Measurements from ENCODE around the gene RAPGEF5. TPM values are rescaled to one million over a fixed set of nuclear protein-coding genes. Genes with fewer than 3 reads are reported as not detected.

RAPGEF5 gene
- polyA plus RNA-seq, 1 of the 3 experiments (the other 2 are of a cell fraction) = 1.2 TPM

DNA sequence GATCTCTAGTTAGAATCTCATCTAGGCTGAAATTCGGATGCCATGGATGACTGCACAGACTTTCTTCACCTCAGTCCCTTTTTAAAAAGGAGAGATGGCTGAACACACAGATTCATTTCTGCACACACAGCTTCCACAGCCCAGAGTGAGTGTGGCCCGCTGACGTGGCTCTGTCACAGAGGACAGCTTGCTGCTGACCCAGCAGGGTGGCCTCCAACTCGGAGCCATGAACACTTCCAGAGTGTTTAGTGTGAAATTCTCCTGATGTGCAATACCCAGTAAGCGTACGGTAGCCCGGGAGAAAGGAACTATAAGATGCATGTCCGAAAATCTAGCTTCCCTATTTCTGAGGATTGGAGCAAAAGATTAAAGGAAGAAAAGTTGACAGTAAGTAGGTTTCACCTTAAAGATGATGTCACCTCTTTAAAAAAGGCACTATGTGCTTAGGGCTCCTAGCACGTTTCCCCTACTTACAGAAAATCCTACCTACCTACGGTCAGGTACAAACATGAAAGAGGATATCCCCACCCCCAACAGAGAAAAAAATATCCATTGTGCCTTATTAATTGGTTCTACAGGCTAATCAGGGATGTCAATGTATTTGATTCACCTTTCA is 162.2 kb downstream of the RAPGEF5 start:
- Histone ChIP-seq H3K36me3 (replicated peaks in 1 of 2; ENCODE audit: control insufficient read depth in 1 of 2, insufficient read depth in 2 of 2, low read length in 1 of 2) (peaks cover 0 to 4% of the 10 kb centered on the region in 2 experiments), H3K4me2 (no peak overlapping the region), H3K9ac (no peak overlapping the region), H2AFZ (ENCODE audit: low read depth) (no peak overlapping the region), H3K27me3 (ENCODE audit: insufficient read depth) (no peaks in the 10 kb centered on the region), H3K4me1 (ENCODE audit: control insufficient read depth in 1 of 2, insufficient read depth in 2 of 2, low read depth in 1 of 2, low read length in 1 of 2) (peaks cover 0 to 4% of the 10 kb centered on the region in 2 experiments; a peak in 1 of 4 replicates), H3K9me3 (no peaks in the 10 kb centered on the region), H3K79me2 (ENCODE audit: insufficient read depth) (no peaks in the 10 kb centered on the region), H3F3A (replicated peaks; ENCODE audit: insufficient read depth) (no peaks in the 10 kb centered on the region), H4K20me1 (ENCODE audit: insufficient read depth) (no peaks in the 10 kb centered on the region), H3K27ac (ENCODE audit: low read depth in 2 of 2, low read length in 1 of 2) (no peak overlapping the region), H3K4me3 (ENCODE audit: low read depth in 2 of 2, low read length in 1 of 2) (no peak overlapping the region), H3K9me2 (no peaks in the 10 kb centered on the region)
- CTCF ChIA-PET = interaction anchor here (0.8 to 3.0 kb wide), 2 partner anchors 12 to 85 kb away, joined by 3 to 10 read pairs; no protein-coding TSS in a partner anchor
- TF ChIP-seq GABPA (IDR thresholded peaks at IDR 0.05; ENCODE audit: low read depth) (no peak), MEF2A (IDR thresholded peaks at IDR 0.05; ENCODE audit: borderline replicate concordance, low read depth) (no peak), FOSL2 (IDR thresholded peaks at IDR 0.05; ENCODE audit: borderline replicate concordance, low read depth) (no peak), RCOR1 (IDR thresholded peaks at IDR 0.05; ENCODE audit: low read length) (no peak), USF1 (IDR thresholded peaks at IDR 0.05; ENCODE audit: borderline replicate concordance, low read depth) (no peak), TAF1 (IDR thresholded peaks at IDR 0.05; ENCODE audit: borderline replicate concordance, low read depth, low read length) (no peak), TCF12 (IDR thresholded peaks at IDR 0.05) (no peak), IRF3 (IDR thresholded peaks at IDR 0.05; ENCODE audit: low read depth, low read length) (no peak), FOXM1 (IDR thresholded peaks at IDR 0.05; ENCODE audit: low read depth) (no peak), FOXJ3 (CRISPR knock-in tag; IDR thresholded peaks at IDR 0.05) (no peak), MXI1 (IDR thresholded peaks at IDR 0.05; ENCODE audit: low read depth, low read length) (no peak), NRF1 (IDR thresholded peaks at IDR 0.05; ENCODE audit: low read depth, low read length) (no peak), EP300 (IDR thresholded peaks at IDR 0.05; ENCODE audit: borderline replicate concordance in 1 of 2, low read depth in 1 of 2, low read length in 1 of 2) (no peak), PBX3 (IDR thresholded peaks at IDR 0.05) (no peak), GATA2 (CRISPR knock-in tag; IDR thresholded peaks at IDR 0.05) (no peak), SIN3A (IDR thresholded peaks at IDR 0.05; ENCODE audit: borderline replicate concordance, low read depth, low read length) (no peak)
- TF ChIP-seq, protein P1, sequence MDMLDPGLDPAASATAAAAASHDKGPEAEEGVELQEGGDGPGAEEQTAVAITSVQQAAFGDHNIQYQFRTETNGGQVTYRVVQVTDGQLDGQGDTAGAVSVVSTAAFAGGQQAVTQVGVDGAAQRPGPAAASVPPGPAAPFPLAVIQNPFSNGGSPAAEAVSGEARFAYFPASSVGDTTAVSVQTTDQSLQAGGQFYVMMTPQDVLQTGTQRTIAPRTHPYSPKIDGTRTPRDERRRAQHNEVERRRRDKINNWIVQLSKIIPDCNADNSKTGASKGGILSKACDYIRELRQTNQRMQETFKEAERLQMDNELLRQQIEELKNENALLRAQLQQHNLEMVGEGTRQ (IDR thresholded peaks at IDR 0.05; ENCODE audit: borderline replicate concordance, low read depth, low read length) = no peak
- TF ChIP-seq, protein P2, sequence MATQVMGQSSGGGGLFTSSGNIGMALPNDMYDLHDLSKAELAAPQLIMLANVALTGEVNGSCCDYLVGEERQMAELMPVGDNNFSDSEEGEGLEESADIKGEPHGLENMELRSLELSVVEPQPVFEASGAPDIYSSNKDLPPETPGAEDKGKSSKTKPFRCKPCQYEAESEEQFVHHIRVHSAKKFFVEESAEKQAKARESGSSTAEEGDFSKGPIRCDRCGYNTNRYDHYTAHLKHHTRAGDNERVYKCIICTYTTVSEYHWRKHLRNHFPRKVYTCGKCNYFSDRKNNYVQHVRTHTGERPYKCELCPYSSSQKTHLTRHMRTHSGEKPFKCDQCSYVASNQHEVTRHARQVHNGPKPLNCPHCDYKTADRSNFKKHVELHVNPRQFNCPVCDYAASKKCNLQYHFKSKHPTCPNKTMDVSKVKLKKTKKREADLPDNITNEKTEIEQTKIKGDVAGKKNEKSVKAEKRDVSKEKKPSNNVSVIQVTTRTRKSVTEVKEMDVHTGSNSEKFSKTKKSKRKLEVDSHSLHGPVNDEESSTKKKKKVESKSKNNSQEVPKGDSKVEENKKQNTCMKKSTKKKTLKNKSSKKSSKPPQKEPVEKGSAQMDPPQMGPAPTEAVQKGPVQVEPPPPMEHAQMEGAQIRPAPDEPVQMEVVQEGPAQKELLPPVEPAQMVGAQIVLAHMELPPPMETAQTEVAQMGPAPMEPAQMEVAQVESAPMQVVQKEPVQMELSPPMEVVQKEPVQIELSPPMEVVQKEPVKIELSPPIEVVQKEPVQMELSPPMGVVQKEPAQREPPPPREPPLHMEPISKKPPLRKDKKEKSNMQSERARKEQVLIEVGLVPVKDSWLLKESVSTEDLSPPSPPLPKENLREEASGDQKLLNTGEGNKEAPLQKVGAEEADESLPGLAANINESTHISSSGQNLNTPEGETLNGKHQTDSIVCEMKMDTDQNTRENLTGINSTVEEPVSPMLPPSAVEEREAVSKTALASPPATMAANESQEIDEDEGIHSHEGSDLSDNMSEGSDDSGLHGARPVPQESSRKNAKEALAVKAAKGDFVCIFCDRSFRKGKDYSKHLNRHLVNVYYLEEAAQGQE (IDR thresholded peaks at IDR 0.05; ENCODE audit: low read depth, low read length) = no peak
- TF ChIP-seq, protein P3, sequence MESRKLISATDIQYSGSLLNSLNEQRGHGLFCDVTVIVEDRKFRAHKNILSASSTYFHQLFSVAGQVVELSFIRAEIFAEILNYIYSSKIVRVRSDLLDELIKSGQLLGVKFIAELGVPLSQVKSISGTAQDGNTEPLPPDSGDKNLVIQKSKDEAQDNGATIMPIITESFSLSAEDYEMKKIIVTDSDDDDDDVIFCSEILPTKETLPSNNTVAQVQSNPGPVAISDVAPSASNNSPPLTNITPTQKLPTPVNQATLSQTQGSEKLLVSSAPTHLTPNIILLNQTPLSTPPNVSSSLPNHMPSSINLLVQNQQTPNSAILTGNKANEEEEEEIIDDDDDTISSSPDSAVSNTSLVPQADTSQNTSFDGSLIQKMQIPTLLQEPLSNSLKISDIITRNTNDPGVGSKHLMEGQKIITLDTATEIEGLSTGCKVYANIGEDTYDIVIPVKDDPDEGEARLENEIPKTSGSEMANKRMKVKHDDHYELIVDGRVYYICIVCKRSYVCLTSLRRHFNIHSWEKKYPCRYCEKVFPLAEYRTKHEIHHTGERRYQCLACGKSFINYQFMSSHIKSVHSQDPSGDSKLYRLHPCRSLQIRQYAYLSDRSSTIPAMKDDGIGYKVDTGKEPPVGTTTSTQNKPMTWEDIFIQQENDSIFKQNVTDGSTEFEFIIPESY (IDR thresholded peaks at IDR 0.05; ENCODE audit: borderline replicate concordance, low read depth) = no peak
- POLR2A ChIA-PET = no interaction called here
- 88% methylated on average over 10 of the region's 10 CpGs for WGBS (ENCODE audit: low lambda C conversion rate)
- DNase-seq = no peak
